HCT116 (cell line): ENCODE results near the gene TRIOBP. TPM values are rescaled to one million over a fixed set of nuclear protein-coding genes. Genes with fewer than 3 reads are reported as not detected.

ENCODE experiments used
- ATAC-seq: fragments of 200-7000 bp; cut with Tn5 transposase; 2 replicates; pipeline ENCODE4 v1.9.1; 2020; ENCODE audit warnings: mild to moderate bottlenecking, moderate library complexity
- BruUV-seq: library from RNA; stranded (reverse); fragments of 400-500 nt; replicated peaks from 2 replicates; lab custom pipeline; 2021; lab: Mats Ljungman, UMichigan
- CTCF ChIA-PET: fragments of 300-600 bp; sonication (Branson Sonifier 250); formaldehyde crosslinking; loops from one replicate; lab custom pipeline; 2021; ENCODE audit warnings: antibody characterized with exemption; lab: Charles Lee
- POLR2A ChIA-PET: fragments of 300-600, 350-600 bp; sonication (Branson Sonifier 250); formaldehyde crosslinking; loops from one replicate; lab custom pipeline; 2021; ENCODE audit warnings: antibody characterized with exemption; lab: Charles Lee
- RAD21 ChIA-PET, 2 experiments: fragments of 300-600 bp; sonication (Branson Sonifier 250); formaldehyde crosslinking; loops; one replicate each; lab custom pipeline; 2023; ENCODE audit warnings: low total read pairs in 2 of 2; ENCODE audit not compliant: uncharacterized antibody in 2 of 2, unreplicated experiment in 2 of 2, low non-redundant PET in 1 of 2; lab: Charles Lee
- DNase-seq: peaks from one replicate; pipeline ENCODE4 v3.0.0-alpha.2; 2010; ENCODE audit warnings: low read depth, low spot score
- H2AFZ ChIP-seq: fragments of 200-600 bp; shearing (Covaris generic), sonication (generic); 2 replicates; pipeline ENCODE4 v1.6.1; 2017; ENCODE audit warnings: low read depth, mixed run types, mixed read lengths, antibody characterized with exemption, low read length; ENCODE audit not compliant: poor library complexity, severe bottlenecking
- H3K27ac ChIP-seq: 2 replicates; pipeline ENCODE4 v1.5.1; 2012; ENCODE audit warnings: low read depth, low read length
- H3K27me3 ChIP-seq: fragments of 200-600 bp; sonication (generic); 2 replicates; pipeline ENCODE4 v1.6.1; 2016; ENCODE audit warnings: mixed run types, low read length, mixed read lengths; ENCODE audit not compliant: insufficient read depth
- H3K36me3 ChIP-seq, 2 experiments: fragments of 200-500 bp in 1 of 2; fragments of 200-600 bp in 1 of 2; sonication (Bioruptor generic) in 1 of 2; sonication (generic) in 1 of 2; 2 replicates each; pipeline versions ENCODE4 v1.5.1 to v1.6.1; 2014 to 2016; ENCODE audit warnings: low read length in 2 of 2, inconsistent platforms in 1 of 2, mixed read lengths in 1 of 2, mixed run types in 1 of 2; ENCODE audit not compliant: insufficient read depth in 2 of 2, control insufficient read depth in 1 of 2
- H3K4me1 ChIP-seq, 2 experiments: fragments of 200-600 bp in 1 of 2; sonication (generic) in 1 of 2; 2 replicates each; pipeline versions ENCODE4 v1.5.1 to v1.6.1; 2012 to 2017; ENCODE audit warnings: low read length in 2 of 2, inconsistent platforms in 1 of 2, mild to moderate bottlenecking in 1 of 2, mixed read lengths in 1 of 2, mixed run types in 1 of 2, moderate library complexity in 1 of 2; ENCODE audit not compliant: insufficient read depth in 2 of 2, control insufficient read depth in 1 of 2
- H3K4me2 ChIP-seq: fragments of 200-600 bp; sonication (generic); 2 replicates; pipeline ENCODE4 v1.6.1; 2017; ENCODE audit warnings: mixed run types, low read length, mixed read lengths
- H3K4me3 ChIP-seq, 2 experiments: fragments of 200-600 bp in 1 of 2; sonication (generic) in 1 of 2; replicated peaks in 1 of 2; 2 replicates each; pipeline ENCODE4 v1.5.1; 2011 to 2016; ENCODE audit warnings: low read length in 2 of 2, control low read depth in 1 of 2, low read depth in 1 of 2, mild to moderate bottlenecking in 1 of 2, mixed read lengths in 1 of 2, mixed run types in 1 of 2
- H3K79me2 ChIP-seq: fragments of 200-600 bp; sonication (generic); 2 replicates; pipeline ENCODE4 v1.6.1; 2017; ENCODE audit warnings: mild to moderate bottlenecking, mixed run types, low read length, moderate library complexity, mixed read lengths; ENCODE audit not compliant: insufficient read depth
- H3K9ac ChIP-seq: fragments of 200-600 bp; sonication (generic); 2 replicates; pipeline ENCODE4 v1.6.1; 2016; ENCODE audit warnings: low read length, mixed read lengths
- H3K9me2 ChIP-seq: fragments of 200-600 bp; sonication (generic), shearing (Covaris generic); 2 replicates; pipeline ENCODE4 v1.6.1; 2017; ENCODE audit warnings: mixed run types, mild to moderate bottlenecking, moderate library complexity; ENCODE audit not compliant: insufficient read depth
- H3K9me3 ChIP-seq, 2 experiments: fragments of 200-500 bp in 1 of 2; fragments of 200-600 bp in 1 of 2; sonication (Bioruptor generic) in 1 of 2; sonication (generic) in 1 of 2; 2 replicates each; pipeline ENCODE4 v1.6.1; 2014 to 2017; ENCODE audit warnings: low read length in 2 of 2, mixed read lengths in 2 of 2, inconsistent platforms in 1 of 2, low read depth in 1 of 2, mild to moderate bottlenecking in 1 of 2, mixed run types in 1 of 2, moderate library complexity in 1 of 2; ENCODE audit not compliant: control insufficient read depth in 1 of 2, insufficient read depth in 1 of 2
- H4K20me1 ChIP-seq: fragments of 200-600 bp; sonication (generic), shearing (Covaris generic); 2 replicates; pipeline ENCODE4 v1.6.1; 2017; ENCODE audit warnings: mixed run types, mild to moderate bottlenecking, moderate library complexity; ENCODE audit not compliant: insufficient read depth
- POLR2AphosphoS5 ChIP-seq: IDR thresholded peaks from 2 replicates; pipeline ENCODE4 v1.6.1; 2011; ENCODE audit warnings: mild to moderate bottlenecking, low read depth, low read length, moderate library complexity
- TCF7L2 ChIP-seq: IDR thresholded peaks from 2 replicates; pipeline ENCODE4 v1.7.0; 2011; ENCODE audit warnings: borderline replicate concordance, inconsistent platforms; ENCODE audit not compliant: insufficient read depth, insufficient read length; ENCODE audit errors: extremely low read depth
- ZNF274 ChIP-seq: fragments of 200-500 bp; sonication (Bioruptor generic); IDR thresholded peaks from 2 replicates; pipeline ENCODE4 v1.6.1; 2014; ENCODE audit warnings: mild to moderate bottlenecking, low read depth, low read length, inconsistent platforms
- intact Hi-C: fragments of 100-400 bp; cut with micrococcal nuclease; formaldehyde crosslinking; loops from 2 replicates; pipeline ENCODE4 v1.10.0; 2022
- total RNA-seq: library from RNA; stranded (reverse); gene quantifications from one replicate; pipeline ENCODE4 v1.2.1, GENCODE V29; 2021; ENCODE audit not compliant: unreplicated experiment

TRIOBP gene
- total RNA-seq, 1 experiment from 2014 or later: 244 TPM

DNA sequence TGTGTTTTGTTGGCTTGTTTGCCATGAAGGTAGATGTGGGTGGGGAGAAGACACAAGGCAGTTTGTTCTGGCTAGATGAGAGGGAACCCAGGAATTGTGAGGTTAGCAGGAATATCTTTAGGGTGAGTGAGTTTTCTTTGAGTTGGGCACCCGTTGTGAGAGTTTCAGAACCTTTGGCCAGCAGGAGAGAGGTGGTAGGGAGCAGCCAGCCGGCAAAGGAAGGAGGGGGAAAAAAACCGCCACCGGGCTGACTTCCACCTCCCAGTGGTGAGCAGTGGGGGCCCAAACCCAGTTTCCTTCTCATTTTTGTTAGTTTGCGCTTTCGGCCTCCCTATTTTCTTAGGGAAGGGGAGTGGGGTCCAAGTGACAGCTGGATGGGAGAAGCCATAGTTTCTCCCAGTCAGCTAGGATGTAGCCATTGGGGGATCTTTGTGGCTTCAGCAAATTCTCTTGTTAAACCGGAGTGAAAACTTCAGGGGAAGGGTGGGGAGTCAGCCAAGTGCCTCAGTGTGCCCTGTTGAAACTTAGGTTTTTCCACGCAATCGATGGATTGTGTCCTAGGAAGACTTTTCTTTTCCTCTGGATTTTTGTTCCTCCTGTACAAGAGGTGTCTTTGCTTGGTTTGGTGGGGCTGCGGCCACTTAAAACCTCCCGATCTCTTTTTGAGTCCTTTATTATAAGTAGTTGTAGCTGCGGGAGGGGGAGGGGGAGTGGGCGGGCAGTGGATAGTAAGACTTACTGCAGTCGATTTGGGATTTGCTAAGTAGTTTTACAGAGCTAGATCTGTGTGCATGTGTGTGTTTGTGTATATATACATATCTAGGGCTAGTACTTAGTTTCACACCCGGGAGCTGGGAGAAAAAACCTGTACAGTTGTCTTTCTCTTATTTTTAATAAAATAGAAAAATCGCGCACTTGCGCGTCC, 109.8 kb downstream of the TRIOBP start:
- ATAC-seq (peak; percentile 10; the same call in 1 of the 2 replicates), DNase-seq (no peak)
- Histone ChIP-seq H3K27me3 (no peaks in the 10 kb centered on the region), H2AFZ (no peak overlapping the region), H3K9me2 (no peaks in the 10 kb centered on the region), H3K9me3 (no peaks in the 10 kb centered on the region), H3K4me2 (peak overlapping the region; percentile 91), H3K4me3 (peak overlapping the region; percentile 80 to 95), H3K36me3 (no peaks in the 10 kb centered on the region), H3K79me2 (peaks cover 50% of the 10 kb centered on the region), H4K20me1 (no peaks in the 10 kb centered on the region), H3K9ac (peak overlapping the region; percentile 98), H3K4me1 (peaks cover 18 to 69% of the 10 kb centered on the region in 2 experiments; a peak in 3 of 4 replicates), H3K27ac (peak overlapping the region; percentile 87)
- TF ChIP-seq POLR2AphosphoS5: peak; percentile 49; the same call in 1 of the 2 replicates
- TF ChIP-seq TCF7L2: no peak
- TF ChIP-seq ZNF274: no peak
- TSS peak; percentile 74 for BruUV-seq
- RAD21 ChIA-PET: no interaction called here
- POLR2A ChIA-PET: interaction anchor here (0.6 to 4.3 kb wide), 28 partner anchors 12 to 1407 kb away, joined by 3 to 41 read pairs (median 6); partner anchors contain the start of genes ANKRD54, C22orf23, GGA1 and LGALS1
- intact Hi-C loops: loop anchor here (5.0 kb wide), 1 partner anchor 199 kb away; the partner anchor contains the start of gene GGA1
- CTCF ChIA-PET: interaction anchor here (1.0 to 1.9 kb wide), 4 partner anchors 11 to 163 kb away, joined by 4 to 17 read pairs (median 7); no protein-coding TSS in a partner anchor
